GM23338 (cell line): ENCODE results near the gene CCS. TPM values are rescaled to one million over a fixed set of nuclear protein-coding genes. Genes with fewer than 3 reads are reported as not detected.

Experiments
- ATAC-seq: fragments of 200-7000 bp; cut with Tn5 transposase; 3 replicates; pipeline ENCODE4 v1.9.1; 2020
- DNase-seq: peaks from one replicate; pipeline ENCODE4 v3.0.0-alpha.2; 2015; ENCODE audit warnings: low spot score
- H2AFZ ChIP-seq: fragments of 200-600 bp; sonication (generic); 2 replicates; pipeline ENCODE4 v1.8.0; 2016; ENCODE audit warnings: antibody characterized with exemption, mild to moderate bottlenecking, moderate library complexity
- H3F3A ChIP-seq: fragments of 200-600 bp; sonication (generic); replicated peaks from 2 replicates; pipeline ENCODE4 v1.8.0; 2017; ENCODE audit warnings: antibody characterized with exemption, mixed run types, low read depth
- H3K27ac ChIP-seq: fragments of 200-600 bp; sonication (generic); 2 replicates; pipeline ENCODE4 v1.6.1; 2016; ENCODE audit warnings: low read depth
- H3K27me3 ChIP-seq: fragments of 200-600 bp; sonication (generic); 2 replicates; pipeline ENCODE4 v1.8.0; 2016; ENCODE audit warnings: mild to moderate bottlenecking, mixed run types, moderate library complexity; ENCODE audit not compliant: insufficient read depth
- H3K36me3 ChIP-seq: fragments of 200-600 bp; sonication (generic); 2 replicates; pipeline ENCODE4 v1.8.0; 2016; ENCODE audit warnings: mild to moderate bottlenecking; ENCODE audit not compliant: insufficient read depth
- H3K4me1 ChIP-seq: fragments of 200-600 bp; sonication (generic); 2 replicates; pipeline ENCODE4 v1.8.0; 2016; ENCODE audit warnings: mild to moderate bottlenecking, moderate library complexity; ENCODE audit not compliant: insufficient read depth
- H3K4me2 ChIP-seq: fragments of 200-600 bp; sonication (generic); 2 replicates; pipeline ENCODE4 v1.7.1; 2017; ENCODE audit warnings: mixed run types
- H3K4me3 ChIP-seq: fragments of 200-600 bp; sonication (generic); 2 replicates; pipeline ENCODE4 v1.6.1; 2016; ENCODE audit warnings: mixed run types
- H3K79me2 ChIP-seq: fragments of 200-600 bp; sonication (generic); replicated peaks from 2 replicates; pipeline ENCODE4 v1.8.0; 2017; ENCODE audit warnings: mild to moderate bottlenecking; ENCODE audit not compliant: insufficient read depth
- H3K9me2 ChIP-seq: fragments of 200-600 bp; sonication (generic); 2 replicates; pipeline ENCODE4 v1.8.0; 2017; ENCODE audit not compliant: insufficient read depth
- H4K20me1 ChIP-seq: fragments of 200-600 bp; sonication (generic); replicated peaks from 2 replicates; pipeline ENCODE4 v1.8.0; 2017; ENCODE audit warnings: mild to moderate bottlenecking; ENCODE audit not compliant: insufficient read depth
- H3K27ac Mint-ChIP-seq: 2 replicates; pipeline ENCODE4 v1.8.0; 2020; ENCODE audit warnings: inconsistent platforms, mild to moderate bottlenecking, moderate library complexity, mixed read lengths
- H3K27me3 Mint-ChIP-seq: 3 replicates; pipeline ENCODE4 v1.8.0; 2022; ENCODE audit warnings: low read depth, mild to moderate bottlenecking, moderate library complexity, mixed read lengths, inconsistent platforms; ENCODE audit not compliant: insufficient read depth, poor library complexity
- H3K36me3 Mint-ChIP-seq: 3 replicates; pipeline ENCODE4 v1.8.0; 2021; ENCODE audit warnings: low read depth, mild to moderate bottlenecking, inconsistent platforms, moderate library complexity, mixed read lengths
- H3K4me1 Mint-ChIP-seq: 3 replicates; pipeline ENCODE4 v1.8.0; 2020; ENCODE audit warnings: mild to moderate bottlenecking, inconsistent platforms, mixed read lengths
- H3K4me3 Mint-ChIP-seq: 3 replicates; pipeline ENCODE4 v1.8.0; 2021; ENCODE audit warnings: moderate library complexity, mild to moderate bottlenecking, inconsistent platforms, mixed read lengths
- H3K9me3 Mint-ChIP-seq: 3 replicates; pipeline ENCODE4 v1.8.0; 2020; ENCODE audit warnings: moderate library complexity, mild to moderate bottlenecking, inconsistent platforms, mixed read lengths
- CREB1 ChIP-seq: fragments of 250-450 bp; sonication (Bioruptor Pico); IDR thresholded peaks from 2 replicates; pipeline ENCODE4 v1.5.0; 2020; ENCODE audit warnings: low read depth, mild to moderate bottlenecking, moderate library complexity
- CTCF ChIP-seq, 2 experiments: fragments of 200-600 bp in 1 of 2; sonication (generic) in 1 of 2; conservative IDR thresholded peaks; 2 replicates each; pipeline versions ENCODE4 v1.5.1 to v1.6.1; 2016 to 2017; ENCODE audit warnings: antibody characterized with exemption in 2 of 2, low read depth in 2 of 2, mild to moderate bottlenecking in 2 of 2, moderate library complexity in 1 of 2
- EZH2 ChIP-seq: fragments of 200-600 bp; sonication (generic); IDR thresholded peaks from one replicate; pipeline ENCODE4 v1.8.0; 2017; ENCODE audit warnings: antibody characterized with exemption, mild to moderate bottlenecking, low read depth; ENCODE audit not compliant: unreplicated experiment
- EZH2phosphoT487 ChIP-seq: fragments of 200-600 bp; sonication (generic); IDR thresholded peaks from one replicate; pipeline ENCODE4 v1.8.1; 2018; ENCODE audit warnings: antibody characterized with exemption; ENCODE audit not compliant: unreplicated experiment
- JUNB ChIP-seq: IDR thresholded peaks from one replicate; pipeline ENCODE4 v1.6.1; 2016; ENCODE audit warnings: antibody characterized with exemption; ENCODE audit not compliant: unreplicated experiment
- NANOG ChIP-seq: IDR thresholded peaks from 2 replicates; pipeline ENCODE4 v1.6.1; 2016; ENCODE audit warnings: antibody characterized with exemption, borderline replicate concordance
- POLR2AphosphoS5 ChIP-seq: IDR thresholded peaks from 2 replicates; pipeline ENCODE4 v1.6.1; 2016; ENCODE audit warnings: antibody characterized with exemption, low read depth
- REST ChIP-seq: IDR thresholded peaks from one replicate; pipeline ENCODE4 v1.6.1; 2018; ENCODE audit warnings: antibody characterized with exemption; ENCODE audit not compliant: unreplicated experiment
- STAT1 ChIP-seq: IDR thresholded peaks from one replicate; pipeline ENCODE4 v1.6.1; 2016; ENCODE audit warnings: antibody characterized with exemption; ENCODE audit not compliant: unreplicated experiment
- ZNF114 ChIP-seq: fragments of 250-450 bp; sonication (Bioruptor Pico); IDR thresholded peaks from 2 replicates; pipeline ENCODE4 v1.5.0; 2020; ENCODE audit warnings: mild to moderate bottlenecking, moderate library complexity
- ZNF331 ChIP-seq: fragments of 250-450 bp; sonication (Bioruptor Pico); IDR thresholded peaks from 2 replicates; pipeline ENCODE4 v1.5.0; 2020; ENCODE audit warnings: low read depth, mild to moderate bottlenecking, moderate library complexity
- polyA plus RNA-seq: library from polyadenylated mRNA; unstranded; fragments of >200 nt; fragmentation: Nextera tagmentation; extraction: Ambion mirVana; gene quantifications from 2 replicates; pipeline ENCODE4 v1.2.1, GENCODE V29; 2016
- total RNA-seq: library from RNA; depleted of rRNA; stranded (reverse); fragments of >200 nt; shearing (Covaris generic); gene quantifications from 2 replicates; pipeline ENCODE4 v1.2.3, GENCODE V29; 2014
- TF ChIP-seq, protein P1 (sequence below): fragments of 250-450 bp; sonication (Bioruptor Pico); IDR thresholded peaks from 2 replicates; pipeline ENCODE4 v1.5.0; 2020; ENCODE audit warnings: mild to moderate bottlenecking, moderate library complexity

Gene CCS
- total and polyA plus RNA-seq, 2 experiments from 2014 or later, result 36.1 to 60.7 TPM

GRCh38 chr11:66561975-66562248 is 31.1 kb upstream of the CCS start (continued):
- no peak for TF ChIP-seq CTCF (conservative IDR thresholded peaks at IDR 0.05; ENCODE audit: low read depth in 2 of 2)
- TF ChIP-seq NANOG, result no peak
- no peak for TF ChIP-seq REST
- no peak for TF ChIP-seq CREB1 (CRISPR knock-in tag)
- no peak for TF ChIP-seq JUNB
- no peak for TF ChIP-seq ZNF114

DNA sequence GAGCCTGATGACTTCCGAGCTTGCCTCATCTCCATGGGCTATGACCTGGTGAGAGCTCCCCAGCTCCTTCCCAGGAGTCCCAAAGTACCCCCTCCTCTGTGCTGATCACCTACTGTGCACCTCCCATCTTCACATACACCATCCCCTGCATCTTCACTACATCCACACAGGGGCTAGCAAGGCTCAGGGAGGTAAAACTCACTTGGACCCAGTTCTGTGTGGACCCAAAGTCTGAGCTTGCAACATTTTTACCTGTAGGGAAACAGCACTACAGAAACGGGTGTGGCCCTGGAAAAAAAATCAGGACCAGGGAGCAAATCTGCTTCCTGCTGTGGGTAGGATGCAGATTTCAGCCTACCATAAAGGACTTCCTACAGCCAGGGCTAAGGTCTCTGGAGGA is 30.7 kb upstream of the CCS start:
- Mint-ChIP-seq H3K27me3 (peaks cover 17% of the 10 kb centered on the region), H3K4me1 (no peaks in the 10 kb centered on the region; the same call in 2 of the 3 replicates), H3K27ac (no peak overlapping the region), H3K36me3 (peaks cover 14% of the 10 kb centered on the region), H3K4me3 (no peak overlapping the region), H3K9me3 (no peaks in the 10 kb centered on the region)
- no peak overlapping the region for H3K27ac ChIP-seq
- peaks cover under 1% of the 10 kb centered on the region; the same call in 1 of the 2 replicates for H3K27me3 ChIP-seq
- DNase-seq (no peak), ATAC-seq (no peak)
- no peaks in the 10 kb centered on the region for H4K20me1 ChIP-seq
- H3K4me2 ChIP-seq, result no peak overlapping the region
- no peaks in the 10 kb centered on the region for H3K79me2 ChIP-seq
- no peaks in the 10 kb centered on the region for H3K9me2 ChIP-seq
- H3K4me1 ChIP-seq, result 0 out of 2 replicates have a peak, but pooled peaks cover 4% of the 10 kb centered on the region
- no peaks in the 10 kb centered on the region for H3K36me3 ChIP-seq
- 0 out of 2 replicates have a peak, but pooled peaks cover 3% of the 10 kb centered on the region for H3F3A ChIP-seq
- no peak overlapping the region for H3K4me3 ChIP-seq
- H2AFZ ChIP-seq, result no peak overlapping the region
- TF ChIP-seq POLR2AphosphoS5 (no peak), JUNB (no peak), CREB1 (CRISPR knock-in tag) (no peak), ZNF331 (CRISPR knock-in tag) (no peak), EZH2 (no peak), EZH2phosphoT487 (no peak), CTCF (conservative IDR thresholded peaks at IDR 0.05; ENCODE audit: low read depth in 2 of 2) (no peak), STAT1 (no peak), ZNF114 (no peak)
- TF ChIP-seq, protein P1, sequence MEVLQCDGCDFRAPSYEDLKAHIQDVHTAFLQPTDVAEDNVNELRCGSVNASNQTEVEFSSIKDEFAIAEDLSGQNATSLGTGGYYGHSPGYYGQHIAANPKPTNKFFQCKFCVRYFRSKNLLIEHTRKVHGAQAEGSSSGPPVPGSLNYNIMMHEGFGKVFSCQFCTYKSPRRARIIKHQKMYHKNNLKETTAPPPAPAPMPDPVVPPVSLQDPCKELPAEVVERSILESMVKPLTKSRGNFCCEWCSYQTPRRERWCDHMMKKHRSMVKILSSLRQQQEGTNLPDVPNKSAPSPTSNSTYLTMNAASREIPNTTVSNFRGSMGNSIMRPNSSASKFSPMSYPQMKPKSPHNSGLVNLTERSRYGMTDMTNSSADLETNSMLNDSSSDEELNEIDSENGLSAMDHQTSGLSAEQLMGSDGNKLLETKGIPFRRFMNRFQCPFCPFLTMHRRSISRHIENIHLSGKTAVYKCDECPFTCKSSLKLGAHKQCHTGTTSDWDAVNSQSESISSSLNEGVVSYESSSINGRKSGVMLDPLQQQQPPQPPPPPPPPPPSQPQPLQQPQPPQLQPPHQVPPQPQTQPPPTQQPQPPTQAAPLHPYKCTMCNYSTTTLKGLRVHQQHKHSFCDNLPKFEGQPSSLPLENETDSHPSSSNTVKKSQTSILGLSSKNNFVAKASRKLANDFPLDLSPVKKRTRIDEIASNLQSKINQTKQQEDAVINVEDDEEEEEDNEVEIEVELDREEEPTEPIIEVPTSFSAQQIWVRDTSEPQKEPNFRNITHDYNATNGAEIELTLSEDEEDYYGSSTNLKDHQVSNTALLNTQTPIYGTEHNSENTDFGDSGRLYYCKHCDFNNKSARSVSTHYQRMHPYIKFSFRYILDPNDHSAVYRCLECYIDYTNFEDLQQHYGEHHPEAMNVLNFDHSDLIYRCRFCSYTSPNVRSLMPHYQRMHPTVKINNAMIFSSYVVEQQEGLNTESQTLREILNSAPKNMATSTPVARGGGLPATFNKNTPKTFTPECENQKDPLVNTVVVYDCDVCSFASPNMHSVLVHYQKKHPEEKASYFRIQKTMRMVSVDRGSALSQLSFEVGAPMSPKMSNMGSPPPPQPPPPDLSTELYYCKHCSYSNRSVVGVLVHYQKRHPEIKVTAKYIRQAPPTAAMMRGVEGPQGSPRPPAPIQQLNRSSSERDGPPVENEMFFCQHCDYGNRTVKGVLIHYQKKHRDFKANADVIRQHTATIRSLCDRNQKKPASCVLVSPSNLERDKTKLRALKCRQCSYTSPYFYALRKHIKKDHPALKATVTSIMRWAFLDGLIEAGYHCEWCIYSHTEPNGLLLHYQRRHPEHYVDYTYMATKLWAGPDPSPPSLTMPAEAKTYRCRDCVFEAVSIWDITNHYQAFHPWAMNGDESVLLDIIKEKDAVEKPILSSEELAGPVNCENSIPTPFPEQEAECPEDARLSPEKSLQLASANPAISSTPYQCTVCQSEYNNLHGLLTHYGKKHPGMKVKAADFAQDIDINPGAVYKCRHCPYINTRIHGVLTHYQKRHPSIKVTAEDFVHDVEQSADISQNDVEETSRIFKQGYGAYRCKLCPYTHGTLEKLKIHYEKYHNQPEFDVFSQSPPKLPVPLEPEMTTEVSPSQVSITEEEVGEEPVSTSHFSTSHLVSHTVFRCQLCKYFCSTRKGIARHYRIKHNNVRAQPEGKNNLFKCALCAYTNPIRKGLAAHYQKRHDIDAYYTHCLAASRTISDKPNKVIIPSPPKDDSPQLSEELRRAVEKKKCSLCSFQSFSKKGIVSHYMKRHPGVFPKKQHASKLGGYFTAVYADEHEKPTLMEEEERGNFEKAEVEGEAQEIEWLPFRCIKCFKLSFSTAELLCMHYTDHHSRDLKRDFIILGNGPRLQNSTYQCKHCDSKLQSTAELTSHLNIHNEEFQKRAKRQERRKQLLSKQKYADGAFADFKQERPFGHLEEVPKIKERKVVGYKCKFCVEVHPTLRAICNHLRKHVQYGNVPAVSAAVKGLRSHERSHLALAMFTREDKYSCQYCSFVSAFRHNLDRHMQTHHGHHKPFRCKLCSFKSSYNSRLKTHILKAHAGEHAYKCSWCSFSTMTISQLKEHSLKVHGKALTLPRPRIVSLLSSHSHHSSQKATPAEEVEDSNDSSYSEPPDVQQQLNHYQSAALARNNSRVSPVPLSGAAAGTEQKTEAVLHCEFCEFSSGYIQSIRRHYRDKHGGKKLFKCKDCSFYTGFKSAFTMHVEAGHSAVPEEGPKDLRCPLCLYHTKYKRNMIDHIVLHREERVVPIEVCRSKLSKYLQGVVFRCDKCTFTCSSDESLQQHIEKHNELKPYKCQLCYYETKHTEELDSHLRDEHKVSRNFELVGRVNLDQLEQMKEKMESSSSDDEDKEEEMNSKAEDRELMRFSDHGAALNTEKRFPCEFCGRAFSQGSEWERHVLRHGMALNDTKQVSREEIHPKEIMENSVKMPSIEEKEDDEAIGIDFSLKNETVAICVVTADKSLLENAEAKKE (CRISPR knock-in tag), result no peak
